DMS153 (cell line): Measurements from ENCODE around the gene ANXA4.
"Not testable (repeated sequence)": the region's sequence is repeated elsewhere in the genome, so short reads cannot be mapped to it uniquely, and the experiment has no call there.

Experiments used
- DNase-seq: peaks from one replicate; lab custom pipeline; 2025; lab: John Stamatoyannopoulos, UW

Gene ANXA4

DNA sequence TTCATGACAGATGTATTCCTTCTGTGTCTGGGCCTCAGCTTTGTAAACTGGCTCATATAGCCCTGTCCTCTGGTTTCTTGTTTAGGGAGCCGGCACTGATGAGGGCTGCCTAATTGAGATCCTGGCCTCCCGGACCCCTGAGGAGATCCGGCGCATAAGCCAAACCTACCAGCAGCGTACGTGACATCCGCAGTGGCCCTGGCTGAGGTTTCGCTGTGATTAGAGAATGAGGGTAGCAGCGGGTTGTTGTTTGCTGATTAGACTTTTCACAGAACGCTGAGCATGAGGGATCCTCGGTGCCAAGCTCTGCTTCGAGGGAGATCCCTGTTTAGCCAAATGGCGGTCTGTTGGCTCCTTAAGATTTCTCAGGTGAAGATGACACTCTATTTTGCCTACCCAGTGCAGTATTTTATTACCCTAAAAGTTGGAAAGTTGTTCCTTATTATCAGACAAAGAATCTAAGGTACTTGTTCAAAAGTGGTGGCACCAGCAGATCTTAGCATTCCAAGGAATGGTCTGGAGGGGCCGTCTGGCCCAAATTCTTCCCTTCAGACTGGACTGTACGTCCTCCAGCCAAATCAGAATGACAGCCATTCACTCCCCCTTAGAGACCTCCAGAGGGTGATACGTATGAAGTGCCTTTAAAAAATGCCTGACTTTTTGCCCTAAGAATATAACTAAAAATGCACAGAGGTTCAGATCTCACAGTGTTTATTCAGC lies 66.0 kb downstream of the ANXA4 start:
- no peak for DNase-seq

DNA sequence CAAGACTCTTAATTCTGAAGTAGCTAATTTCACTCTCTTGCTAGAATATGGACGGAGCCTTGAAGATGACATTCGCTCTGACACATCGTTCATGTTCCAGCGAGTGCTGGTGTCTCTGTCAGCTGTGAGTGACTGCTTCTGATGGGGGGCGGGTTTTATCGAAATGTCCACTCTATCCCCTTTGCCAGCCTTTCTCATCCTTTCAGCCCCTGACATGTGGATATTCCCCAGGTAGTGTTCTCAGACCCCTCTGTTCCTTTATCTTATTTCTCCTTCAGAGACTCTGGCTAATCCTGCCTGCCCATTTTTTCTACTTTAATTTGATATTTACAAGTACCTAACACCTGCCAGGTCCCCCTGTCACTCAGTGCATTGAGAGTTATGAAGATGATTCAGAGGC lies 68.6 kb downstream of the ANXA4 start:
- no peak for DNase-seq

DNA sequence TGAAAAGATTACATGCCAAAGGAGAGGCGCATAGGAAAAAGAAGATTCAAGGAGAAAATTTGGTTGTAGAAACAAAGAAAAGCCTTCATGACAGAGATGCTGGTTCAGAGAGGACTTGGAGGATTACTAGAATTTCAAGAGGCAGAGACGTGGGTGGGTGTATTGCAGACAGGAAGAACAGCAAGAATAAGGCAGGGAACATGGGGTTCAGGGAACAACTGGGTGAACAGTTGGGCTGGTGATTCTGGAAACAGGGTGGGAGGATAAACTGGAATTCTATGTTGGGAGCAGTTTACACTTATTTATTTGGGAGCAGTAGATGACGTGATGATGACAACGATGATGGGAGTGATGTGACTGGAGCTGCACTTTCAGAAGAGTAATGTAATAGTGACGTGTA lies 69.1 kb downstream of the ANXA4 start:
- no peak for DNase-seq

DNA sequence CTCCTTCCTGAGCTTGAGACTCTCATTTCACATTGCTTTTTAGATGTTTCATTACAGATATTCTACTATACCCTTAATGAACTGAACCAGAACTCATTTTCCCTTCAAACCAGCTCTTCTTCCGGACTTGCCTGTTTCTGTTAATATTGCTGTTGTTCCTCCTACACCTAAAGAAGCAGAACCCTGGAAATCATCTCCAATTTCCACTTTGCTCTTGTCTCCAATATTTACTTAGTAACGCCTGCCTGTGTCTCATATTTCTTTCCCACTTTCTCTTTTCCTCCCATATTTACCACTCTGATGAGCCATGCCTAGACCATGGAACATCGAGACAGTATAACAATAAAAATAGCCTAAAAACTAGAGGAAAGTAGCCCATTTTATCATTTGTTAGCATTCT lies 69.7 kb downstream of the ANXA4 start:
- no peak for DNase-seq

DNA sequence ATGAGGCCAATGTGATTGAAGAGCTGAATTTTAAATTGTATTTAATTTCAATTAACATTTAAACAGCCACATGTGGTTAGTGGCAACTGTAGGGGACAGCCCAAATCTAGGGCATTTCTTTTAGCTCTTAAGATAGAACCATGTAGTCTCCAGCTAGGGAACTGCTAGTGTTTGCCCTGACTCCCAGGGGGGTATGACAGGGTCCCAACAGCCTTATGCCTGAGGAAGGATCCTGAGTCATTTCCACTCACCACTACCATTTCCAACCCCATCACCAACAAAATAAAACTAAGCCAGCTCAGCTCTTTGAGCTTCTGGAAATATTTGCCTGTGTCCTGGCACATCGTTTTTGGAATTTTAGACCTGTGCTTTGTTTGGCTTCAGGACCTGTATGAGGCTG lies 73.8 kb downstream of the ANXA4 start:
- DNase-seq = no peak

DNA sequence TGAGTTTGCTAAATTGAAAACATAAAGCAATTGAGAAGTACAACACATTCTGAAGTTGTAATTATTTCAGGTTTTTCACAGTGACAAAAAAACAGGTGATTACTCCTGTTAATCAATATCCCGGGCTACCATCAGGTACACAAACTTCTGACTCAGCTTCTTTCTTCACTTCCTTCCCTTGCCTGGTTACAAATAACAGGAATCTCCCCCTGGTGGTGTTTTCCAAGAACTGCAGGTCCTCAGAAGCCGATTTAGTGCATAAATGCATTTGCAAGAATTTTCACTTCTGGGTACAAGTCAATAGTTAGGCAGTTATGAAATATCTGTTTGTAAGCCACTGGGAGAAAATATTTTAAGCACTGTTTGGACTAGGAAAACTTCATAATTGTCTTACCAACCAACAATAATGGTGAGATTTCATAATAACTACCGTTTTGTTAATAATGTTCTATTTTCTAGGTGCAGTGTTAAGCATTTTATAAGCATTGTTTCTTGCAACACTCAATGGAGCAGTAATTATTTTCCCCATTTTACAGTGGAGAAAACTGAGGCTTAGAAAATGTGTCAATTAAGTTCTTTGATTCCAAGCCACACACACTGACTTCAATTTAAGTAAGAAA lies 75.1 kb downstream of the ANXA4 start:
- peak; percentile 83 for DNase-seq

DNA sequence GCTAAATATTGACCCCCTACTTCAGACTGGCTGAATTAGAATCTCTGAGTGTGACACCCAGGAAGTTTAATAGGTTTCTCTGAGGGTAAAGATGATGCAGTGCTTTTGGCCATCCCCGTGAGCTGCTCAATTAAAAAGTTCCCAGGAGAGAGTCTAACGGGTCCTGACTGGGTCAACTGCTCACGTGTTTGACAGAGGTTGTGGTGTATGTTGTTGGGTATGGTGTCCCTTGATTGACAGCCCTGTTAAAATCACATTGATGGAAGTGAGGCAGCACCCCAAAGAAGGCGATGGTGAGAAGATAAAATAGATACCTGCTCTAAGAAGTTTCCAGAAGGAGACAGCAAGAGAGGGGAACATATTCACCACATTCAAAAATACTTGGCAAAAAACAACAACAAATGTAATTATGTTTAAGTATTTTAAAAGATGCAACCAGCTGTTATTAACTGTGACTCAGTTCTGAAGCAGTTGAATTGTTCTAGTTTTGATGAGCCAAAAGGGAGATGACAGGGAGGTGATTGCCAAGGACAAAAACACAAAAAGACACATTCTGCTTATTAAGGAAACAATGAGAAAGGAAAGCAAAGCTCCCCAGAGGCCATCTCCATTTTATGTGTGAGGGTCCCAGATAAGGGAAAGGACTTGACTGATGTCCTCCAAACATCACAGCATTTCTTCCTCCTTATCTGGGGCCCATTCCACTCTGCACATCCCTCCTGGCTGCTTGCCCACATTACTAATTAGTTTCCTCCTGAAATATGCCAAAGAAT lies 76.0 kb downstream of the ANXA4 start:
- no peak for DNase-seq

DNA sequence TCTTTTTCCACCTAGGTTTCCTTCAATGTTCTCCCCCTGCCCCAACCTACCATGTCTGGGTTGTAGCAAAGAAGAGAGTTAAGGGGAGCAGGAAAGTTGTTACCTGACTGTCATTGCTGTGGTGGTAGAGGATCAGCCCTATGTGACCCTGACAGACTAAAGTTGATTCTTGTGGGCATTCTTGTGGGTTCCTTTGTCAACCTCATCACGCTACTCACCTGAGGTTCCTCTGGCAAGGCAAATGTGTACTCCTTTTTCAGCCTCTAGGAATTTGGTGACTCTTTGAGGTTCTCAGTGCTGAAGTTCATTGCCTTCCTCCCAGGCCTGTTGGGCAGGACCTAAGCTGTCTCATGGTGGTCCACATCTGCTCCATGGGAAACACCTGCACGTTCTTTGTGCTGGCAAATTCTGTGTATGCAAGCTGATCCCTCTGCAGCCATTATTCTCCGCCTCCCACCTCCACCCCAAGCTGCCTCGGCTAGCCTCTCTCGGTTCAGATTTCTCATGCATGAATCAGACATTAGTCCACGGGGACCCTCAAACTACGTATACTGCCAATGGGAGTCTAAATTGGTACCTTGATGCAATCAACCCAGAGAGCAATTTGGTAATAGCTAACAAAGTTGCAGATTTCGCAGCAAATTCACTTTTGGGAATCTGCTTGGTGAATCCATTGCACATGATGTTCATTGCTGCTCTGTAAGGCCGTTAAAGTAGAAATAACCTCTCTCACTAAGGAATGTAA lies 86.0 kb downstream of the ANXA4 start:
- DNase-seq = no peak

DNA sequence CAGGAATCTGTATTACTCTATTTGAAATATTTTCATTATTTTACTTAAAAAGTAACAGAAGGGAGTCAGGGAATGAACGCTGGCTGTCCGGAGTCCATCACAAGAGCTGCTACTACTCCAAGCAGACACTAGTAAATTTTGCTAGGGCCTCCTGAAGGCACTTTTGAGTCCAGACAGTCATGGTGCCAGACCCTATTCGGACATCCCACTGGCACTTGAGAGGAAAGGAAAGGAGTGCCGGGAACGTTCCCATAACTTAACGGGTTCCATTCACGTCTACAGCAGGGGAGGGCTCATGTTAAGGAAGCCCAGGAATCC lies 87.0 kb downstream of the ANXA4 start:
- DNase-seq = no peak

DNA sequence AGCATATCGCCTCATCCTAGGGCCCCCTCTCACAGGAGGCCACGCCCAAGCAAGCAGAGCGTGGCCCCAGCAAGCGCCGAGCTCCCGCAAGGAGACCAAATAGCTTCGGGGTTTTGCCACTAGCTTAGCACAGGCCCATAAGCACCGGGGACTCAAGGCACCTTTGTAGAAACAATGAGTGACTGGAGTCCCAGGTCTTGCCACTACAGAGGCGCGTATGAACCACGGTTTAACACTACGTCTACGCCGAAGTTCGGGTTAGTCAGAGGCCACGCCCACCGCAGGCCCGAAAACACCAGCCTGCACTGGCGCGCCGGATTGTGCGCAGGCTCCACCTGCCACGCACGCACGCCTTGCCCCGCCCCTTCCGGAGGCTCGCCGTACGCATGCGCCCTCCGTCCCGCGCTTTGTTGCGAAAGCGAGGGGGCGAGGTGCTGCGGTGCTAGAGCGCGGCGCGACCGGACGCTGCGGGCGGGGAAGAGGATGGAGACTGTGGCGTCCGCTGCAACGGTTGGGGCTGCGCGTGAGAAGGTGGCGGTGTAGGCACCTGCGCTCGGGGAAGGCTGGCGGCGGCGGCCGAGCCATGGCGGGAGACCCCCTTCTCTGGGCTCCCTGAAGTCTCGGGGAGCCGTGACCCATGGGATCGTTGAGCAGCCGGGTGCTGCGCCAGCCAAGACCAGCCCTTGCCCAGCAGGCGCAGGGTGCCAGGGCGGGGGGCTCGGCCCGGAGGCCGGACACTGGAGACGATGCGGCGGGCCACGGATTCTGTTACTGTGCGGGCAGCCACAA lies 87.5 kb downstream of the ANXA4 start, which contains the start of gene GMCL1:
GMCL1 (plus strand) TSS at position 405 of the 789 bp plus-strand sequence; CDS start at position 638, 233 bp downstream.
- DNase-seq = peak; percentile 89

DNA sequence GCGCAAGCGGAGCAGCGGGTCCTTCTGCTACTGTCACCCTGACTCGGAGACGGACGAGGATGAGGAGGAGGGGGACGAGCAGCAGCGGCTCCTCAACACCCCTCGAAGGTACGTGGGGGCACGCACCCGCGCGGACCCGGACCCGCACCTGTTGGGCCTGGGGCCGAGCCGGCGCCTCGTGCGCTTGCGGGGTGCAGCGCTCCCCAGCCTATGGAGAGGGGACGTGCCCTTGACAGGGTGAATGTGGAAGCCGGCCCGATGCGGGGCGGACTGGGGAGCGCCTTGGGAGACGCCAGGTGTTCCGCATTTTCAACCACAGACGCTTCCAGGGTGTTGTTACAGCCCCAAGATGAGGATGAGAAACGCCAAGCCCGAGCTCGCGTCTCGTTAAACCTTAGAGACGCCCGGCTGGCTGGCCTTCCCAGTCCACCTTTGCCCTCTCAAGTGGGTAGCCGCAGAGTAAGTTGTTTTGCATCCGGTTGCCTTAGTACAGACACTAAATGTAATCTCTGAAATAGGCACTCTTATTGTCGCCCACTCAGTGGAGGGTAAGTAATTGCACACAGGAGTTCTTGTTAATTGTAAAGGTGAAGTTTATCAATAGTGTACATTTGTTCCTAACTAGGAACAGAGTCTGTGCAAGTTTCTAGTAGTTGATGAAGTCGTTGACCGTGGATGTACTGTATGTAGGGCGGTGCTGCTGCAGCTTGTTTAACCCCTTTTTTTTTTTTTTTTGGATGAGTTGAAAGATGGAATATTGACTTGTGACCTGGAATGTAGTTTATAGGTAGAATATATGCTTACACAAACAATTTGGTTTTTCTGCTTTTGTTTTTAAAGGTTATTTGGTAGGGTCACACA lies 88.3 kb downstream of the ANXA4 start:
- no peak for DNase-seq

DNA sequence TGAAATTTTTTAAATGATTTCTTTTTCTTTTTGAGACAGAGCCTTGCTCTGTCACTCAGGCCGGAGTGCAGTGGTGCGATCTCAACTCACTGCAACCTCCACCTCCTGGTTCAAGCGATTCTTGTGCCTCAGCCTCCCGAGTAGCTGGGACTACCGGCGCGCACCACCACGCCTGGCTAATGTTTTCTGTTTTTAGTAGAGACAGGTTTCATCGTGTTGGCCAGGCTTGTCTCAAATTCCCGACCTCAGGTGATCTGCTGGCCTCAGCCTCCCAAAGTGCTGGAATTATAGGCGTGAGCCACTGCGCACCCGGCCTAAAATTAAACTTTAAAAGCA lies 88.9 kb downstream of the ANXA4 start:
- DNase-seq = not testable (repeated sequence)

DNA sequence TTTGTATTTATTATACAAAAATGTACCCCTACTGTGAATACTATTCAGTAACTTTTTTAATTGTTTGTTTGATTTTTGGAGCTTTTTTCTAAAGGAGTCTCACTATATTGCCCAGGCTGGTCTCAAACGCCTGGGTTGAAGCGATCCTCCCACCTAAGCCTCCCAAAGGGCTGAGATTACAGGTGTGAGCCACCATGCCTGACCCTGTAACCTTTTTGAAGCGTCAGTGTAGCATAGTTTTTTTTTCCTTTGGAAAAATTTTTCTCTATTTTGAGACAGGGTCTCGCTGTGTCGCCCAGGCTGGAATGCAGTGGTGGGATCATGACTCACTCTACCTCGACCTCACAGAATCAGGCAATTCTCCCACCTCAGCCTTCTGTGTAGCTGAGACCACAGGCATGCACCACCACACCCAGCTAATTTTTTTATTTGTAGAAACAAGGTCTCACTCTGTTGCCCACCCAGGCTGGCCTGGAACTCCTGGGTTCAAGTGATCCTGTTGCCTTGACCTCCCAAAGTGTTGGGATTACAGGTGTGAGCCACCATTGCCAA lies 89.5 kb downstream of the ANXA4 start:
- no peak for DNase-seq

DNA sequence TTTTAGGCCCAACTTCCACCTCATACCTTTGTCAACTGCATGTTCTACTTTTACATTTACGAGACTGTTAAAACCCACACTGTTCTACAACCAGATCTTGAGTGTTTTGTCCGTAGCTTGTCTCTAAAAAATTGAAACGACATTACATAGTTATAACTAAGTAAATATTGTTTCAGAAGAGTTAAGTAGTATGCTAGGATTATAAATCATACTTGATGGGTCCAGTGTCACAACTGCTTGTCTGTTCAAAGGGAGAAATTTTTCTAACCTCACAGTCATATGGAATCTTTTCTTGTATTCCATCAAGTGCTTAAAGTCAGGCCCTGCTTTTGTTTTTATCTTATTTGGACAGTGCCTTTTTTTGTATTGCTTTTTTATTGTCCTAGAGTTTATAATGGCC lies 91.8 kb downstream of the ANXA4 start:
- DNase-seq = no peak

DNA sequence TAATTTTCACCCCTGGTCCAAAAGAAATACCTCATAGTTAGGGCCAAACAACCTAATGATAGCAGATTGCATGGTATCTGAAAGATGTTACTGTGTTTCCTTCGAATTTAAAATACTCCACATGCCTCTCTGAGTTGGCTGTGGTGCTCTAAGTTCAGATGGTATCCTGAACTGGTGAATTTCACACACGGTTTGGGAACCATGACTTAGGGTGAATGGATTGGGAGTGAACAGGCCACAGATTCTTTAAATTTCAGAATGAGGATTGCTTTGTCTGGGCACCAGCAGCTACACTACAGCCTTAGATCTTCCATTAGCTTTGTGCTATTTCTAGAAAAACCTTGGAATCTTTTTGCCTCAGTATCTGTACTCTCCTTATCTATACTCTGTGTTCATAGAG lies 93.7 kb downstream of the ANXA4 start:
- no peak for DNase-seq

DNA sequence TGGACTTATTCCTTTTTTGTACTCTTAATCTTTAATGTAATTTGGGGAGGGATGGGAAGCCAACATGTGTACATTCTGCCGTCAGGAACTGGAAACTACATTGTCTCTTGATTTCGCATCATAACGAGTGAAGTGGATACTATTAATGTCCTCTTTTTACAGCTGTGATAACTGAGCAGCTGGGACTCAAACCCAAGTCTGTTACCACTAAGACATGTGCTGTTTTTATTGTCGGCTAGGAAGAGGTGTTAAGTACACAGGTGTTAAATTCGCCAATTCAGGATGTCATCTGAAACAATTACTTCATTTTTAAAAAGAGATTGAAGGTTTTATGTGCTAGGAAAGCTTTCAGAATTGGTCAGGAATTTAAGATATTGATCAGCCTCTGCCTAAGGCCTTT lies 94.4 kb downstream of the ANXA4 start:
- no peak for DNase-seq

DNA sequence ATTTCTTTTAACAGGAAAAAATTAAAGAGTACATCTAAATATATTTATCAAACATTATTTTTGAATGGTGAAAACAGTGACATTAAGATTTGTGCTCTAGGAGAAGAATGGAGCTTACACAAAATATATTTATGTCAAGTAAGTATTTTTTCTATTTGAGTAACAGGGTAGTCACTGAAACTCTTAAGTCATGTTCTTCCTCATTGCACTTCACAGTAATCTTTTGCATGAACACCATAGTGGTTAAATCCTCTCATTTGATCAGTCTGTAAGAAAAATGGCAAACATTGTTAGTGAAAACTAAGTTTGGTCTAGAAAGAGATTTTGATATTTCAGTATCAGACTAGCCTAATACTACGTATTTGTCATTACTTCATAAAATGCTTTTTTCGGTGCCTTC lies 95.6 kb downstream of the ANXA4 start:
- DNase-seq = no peak

DNA sequence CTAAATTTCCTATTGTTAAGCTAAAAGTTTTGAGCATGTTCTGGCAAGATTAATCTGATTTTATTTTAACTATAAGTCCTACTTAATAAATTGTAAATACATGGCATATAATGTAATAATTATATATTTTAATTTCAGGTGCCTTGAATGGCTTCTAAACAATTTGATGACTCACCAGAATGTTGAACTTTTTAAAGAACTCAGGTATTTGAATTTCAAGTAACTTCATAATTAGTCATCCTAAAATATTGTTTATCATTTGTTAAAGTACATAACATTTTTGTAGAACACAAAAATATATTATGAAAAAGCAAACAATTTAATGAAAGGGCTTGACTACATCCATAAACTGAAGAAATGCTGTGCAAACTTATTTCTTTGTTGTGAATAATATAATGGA lies 102.1 kb downstream of the ANXA4 start:
- DNase-seq = no peak

DNA sequence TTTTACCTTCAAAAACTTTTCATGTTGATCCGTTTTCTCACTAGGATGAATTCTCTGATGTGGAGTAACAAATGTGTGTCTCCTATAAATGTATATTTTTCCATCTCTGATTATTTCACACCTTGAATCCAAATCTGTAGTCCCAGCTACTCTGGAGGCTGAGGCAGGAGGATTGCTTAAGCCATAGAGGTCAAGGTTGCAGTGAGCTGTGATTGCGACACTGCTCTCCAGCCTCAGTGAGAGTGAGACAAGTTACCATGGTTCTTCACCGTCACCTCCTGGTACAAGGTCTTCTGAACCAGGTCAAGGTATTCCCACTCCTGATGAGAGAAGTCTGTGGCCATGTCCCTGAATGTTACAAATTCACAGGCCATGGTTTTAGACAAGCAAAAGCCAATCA lies 102.6 kb downstream of the ANXA4 start:
- DNase-seq = no peak

DNA sequence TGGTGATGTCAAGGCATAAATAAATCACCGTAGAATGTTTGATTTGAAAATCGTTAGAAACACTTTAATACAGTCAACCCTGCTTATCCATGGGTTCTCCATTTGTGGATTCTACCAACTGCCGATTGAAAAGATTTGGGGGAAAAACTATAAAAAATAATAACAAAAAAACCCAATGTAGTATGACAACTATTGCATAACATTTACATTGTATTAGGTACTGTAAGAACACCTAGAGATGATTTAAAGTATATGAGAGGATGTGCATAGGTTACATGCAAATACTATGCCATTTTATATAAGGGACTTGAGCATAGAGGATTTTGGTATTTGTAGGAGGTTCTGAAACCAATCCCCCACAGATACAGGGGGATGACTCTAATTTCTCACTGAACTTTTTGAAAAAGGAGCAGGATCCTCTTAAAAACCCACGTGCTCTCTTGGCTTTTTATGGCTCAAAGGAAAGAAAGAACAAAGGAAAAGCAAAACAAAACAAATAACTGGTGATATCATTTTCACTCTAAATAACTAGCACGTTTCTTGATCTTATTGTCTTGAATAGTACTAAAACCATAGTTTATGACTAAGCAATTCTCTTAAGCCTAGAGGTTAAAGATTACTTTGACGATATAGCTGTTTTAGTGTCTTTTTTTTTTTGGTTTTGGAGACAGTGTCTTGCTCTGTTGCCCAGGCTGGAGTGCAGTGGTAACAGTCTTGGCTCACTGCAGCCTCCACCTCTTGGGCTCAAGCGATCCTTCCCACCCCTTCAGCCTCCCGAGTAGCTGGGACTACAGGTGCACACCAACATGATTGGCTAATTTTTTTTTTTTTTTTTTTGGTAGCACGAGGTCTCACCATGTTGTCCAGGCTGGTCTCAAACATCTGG lies 104.5 kb downstream of the ANXA4 start:
- no peak for DNase-seq
